ENCODE data around the gene MYO1H. TPM values are rescaled to one million over a fixed set of nuclear protein-coding genes. Genes with fewer than 3 reads are reported as not detected.

The MYO1H gene
- total and polyA plus RNA-seq, 10 donors = 0.05 TPM; not detected in 9

DNA sequence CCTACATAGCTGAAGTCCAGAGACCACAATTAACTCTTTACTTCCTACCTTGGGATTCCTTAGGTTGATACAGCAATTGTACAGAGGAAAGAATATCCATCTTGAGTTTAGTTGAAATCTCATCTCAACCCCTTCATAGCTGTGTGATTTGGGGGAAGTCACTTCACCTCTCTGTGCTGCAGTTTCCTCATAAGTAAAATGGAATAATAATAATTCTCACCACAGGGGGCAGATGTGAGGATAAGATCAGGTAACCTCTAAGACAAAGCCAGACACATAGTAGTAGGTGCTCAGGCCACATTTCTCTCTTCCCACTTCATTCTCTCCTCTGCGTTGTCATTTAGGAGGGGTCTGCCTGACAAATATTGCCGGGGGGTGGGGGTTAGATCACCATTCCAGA lies 45.3 kb upstream of the MYO1H start:
- H3K27ac ChIP-seq = no peak overlapping the region
- no peaks in the 10 kb centered on the region for H3K4me1 ChIP-seq
- no peak overlapping the region for H3K4me3 ChIP-seq
- H3K9me3 ChIP-seq = no peaks in the 10 kb centered on the region
- H3K27me3 ChIP-seq (replicated peaks in 1 of 7) = peaks cover 4 to 60% (median 12%) of the 10 kb centered on the region in 7 donors
- intact Hi-C loops (cut with DNase I; ENCODE audit: low total_unique reads) = no loop called here
- 61 to 85% (median 66%) methylated on average over 2 of the region's 2 CpGs for WGBS, 5 donors
- TF ChIP-seq POLR2A (IDR thresholded peaks at IDR 0.05) (no peak), POLR2AphosphoS5 (IDR thresholded peaks at IDR 0.05) (no peak)
- TF ChIP-seq, protein P1, sequence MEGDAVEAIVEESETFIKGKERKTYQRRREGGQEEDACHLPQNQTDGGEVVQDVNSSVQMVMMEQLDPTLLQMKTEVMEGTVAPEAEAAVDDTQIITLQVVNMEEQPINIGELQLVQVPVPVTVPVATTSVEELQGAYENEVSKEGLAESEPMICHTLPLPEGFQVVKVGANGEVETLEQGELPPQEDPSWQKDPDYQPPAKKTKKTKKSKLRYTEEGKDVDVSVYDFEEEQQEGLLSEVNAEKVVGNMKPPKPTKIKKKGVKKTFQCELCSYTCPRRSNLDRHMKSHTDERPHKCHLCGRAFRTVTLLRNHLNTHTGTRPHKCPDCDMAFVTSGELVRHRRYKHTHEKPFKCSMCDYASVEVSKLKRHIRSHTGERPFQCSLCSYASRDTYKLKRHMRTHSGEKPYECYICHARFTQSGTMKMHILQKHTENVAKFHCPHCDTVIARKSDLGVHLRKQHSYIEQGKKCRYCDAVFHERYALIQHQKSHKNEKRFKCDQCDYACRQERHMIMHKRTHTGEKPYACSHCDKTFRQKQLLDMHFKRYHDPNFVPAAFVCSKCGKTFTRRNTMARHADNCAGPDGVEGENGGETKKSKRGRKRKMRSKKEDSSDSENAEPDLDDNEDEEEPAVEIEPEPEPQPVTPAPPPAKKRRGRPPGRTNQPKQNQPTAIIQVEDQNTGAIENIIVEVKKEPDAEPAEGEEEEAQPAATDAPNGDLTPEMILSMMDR (IDR thresholded peaks at IDR 0.05 in 8 of 11, conservative IDR thresholded peaks at IDR 0.05 in 3 of 11) = no peak
- DNase-seq = no peak
- H3K36me3 ChIP-seq = no peaks in the 10 kb centered on the region

DNA sequence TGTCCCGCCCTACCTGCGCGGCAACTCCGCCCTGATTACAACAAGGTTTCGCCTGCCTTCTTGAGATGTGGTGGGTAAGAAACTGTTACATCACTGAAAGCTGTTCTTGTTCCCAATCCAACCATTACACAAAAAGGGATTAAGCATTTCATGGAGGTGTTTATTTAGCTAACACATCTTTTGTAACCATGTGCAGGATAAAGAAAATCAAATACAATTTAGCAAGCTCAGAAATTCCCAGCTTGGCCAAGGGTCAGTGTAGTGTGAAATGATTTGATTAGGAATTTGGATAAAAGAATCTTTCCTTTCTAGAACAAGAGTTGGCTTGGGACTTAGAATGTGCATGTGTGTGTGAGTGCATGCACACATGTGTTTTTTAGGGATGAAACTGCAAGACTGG lies 44.9 kb upstream of the MYO1H start:
- 70 to 90% (median 81%) methylated on average over 5 of the region's 5 CpGs for WGBS, 5 donors
- Histone ChIP-seq H3K36me3 (no peaks in the 10 kb centered on the region), H3K4me3 (no peak overlapping the region), H3K27me3 (replicated peaks in 1 of 7) (peaks cover 4 to 64% (median 16%) of the 10 kb centered on the region in 7 donors), H3K27ac (no peak overlapping the region), H3K4me1 (no peaks in the 10 kb centered on the region), H3K9me3 (no peaks in the 10 kb centered on the region)
- no peak for DNase-seq
- TF ChIP-seq, protein P1 (IDR thresholded peaks at IDR 0.05 in 8 of 11, conservative IDR thresholded peaks at IDR 0.05 in 3 of 11) = no peak
- TF ChIP-seq POLR2AphosphoS5 (IDR thresholded peaks at IDR 0.05) = no peak
- TF ChIP-seq POLR2A (IDR thresholded peaks at IDR 0.05) = no peak
- intact Hi-C loops (cut with DNase I; ENCODE audit: low total_unique reads) = no loop called here

DNA sequence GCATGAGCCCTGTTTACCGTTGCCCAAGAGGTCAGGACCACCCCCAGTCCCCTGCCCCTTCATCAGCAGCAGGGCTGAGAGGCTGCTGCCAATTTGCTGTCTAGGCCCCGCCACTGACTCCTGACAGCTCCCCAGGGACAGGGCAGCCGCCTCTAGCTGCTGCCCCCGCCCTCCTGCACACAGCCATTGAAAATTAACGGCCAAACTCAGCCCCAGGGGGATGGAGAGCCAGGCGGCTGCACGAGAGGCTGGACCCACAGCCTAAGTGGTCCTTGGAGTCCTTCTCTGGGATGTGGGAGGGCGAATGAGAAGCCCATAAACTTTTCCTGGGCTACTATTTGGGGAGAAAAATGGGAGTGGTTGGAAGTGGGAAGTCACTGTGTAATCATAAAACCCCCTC lies 43.2 kb upstream of the MYO1H start:
- intact Hi-C loops (cut with DNase I; ENCODE audit: low total_unique reads) = no loop called here
- Histone ChIP-seq H3K4me3 (no peak overlapping the region), H3K4me1 (peaks cover 6 to 11% (median 9%) of the 10 kb centered on the region in 6 donors), H3K9me3 (no peaks in the 10 kb centered on the region), H3K27me3 (replicated peaks in 1 of 7) (peaks cover 4 to 81% (median 34%) of the 10 kb centered on the region in 7 donors), H3K27ac (no peak overlapping the region), H3K36me3 (no peaks in the 10 kb centered on the region)
- DNase-seq = no peak
- no peak for TF ChIP-seq POLR2AphosphoS5 (IDR thresholded peaks at IDR 0.05)
- TF ChIP-seq, protein P1 (IDR thresholded peaks at IDR 0.05 in 8 of 11, conservative IDR thresholded peaks at IDR 0.05 in 3 of 11) = no peak
- 39 to 66% (median 40%) methylated on average over 7 to 8 of the region's 8 CpGs for whole genome bisulfite sequencing, 5 donors

DNA sequence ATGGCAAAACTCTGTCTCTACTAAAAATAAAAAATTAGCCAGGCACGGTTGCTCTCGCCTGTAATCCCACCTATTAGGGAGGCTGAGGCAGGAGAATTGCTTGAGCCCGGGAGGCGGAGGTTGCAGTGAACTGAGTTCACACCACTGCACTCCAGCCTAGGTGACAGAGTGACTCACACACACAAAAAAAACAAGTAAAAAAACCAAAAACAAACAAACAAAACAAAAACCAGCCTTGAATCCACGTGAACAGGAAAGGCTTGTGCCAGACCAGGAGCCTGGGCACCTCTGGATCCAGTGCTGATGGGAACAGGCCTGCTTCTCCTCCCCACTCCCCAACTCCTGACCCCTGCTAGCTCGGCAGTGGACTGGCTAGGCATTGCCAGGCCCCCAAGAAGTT lies 42.2 kb upstream of the MYO1H start:
- intact Hi-C loops (cut with DNase I; ENCODE audit: low total_unique reads) = no loop called here
- Histone ChIP-seq H3K27ac (no peak overlapping the region), H3K4me1 (peaks cover 11 to 18% (median 16%) of the 10 kb centered on the region in 6 donors), H3K9me3 (no peaks in the 10 kb centered on the region), H3K4me3 (no peak overlapping the region), H3K36me3 (no peaks in the 10 kb centered on the region), H3K27me3 (replicated peaks in 1 of 7) (peaks cover 4 to 92% (median 42%) of the 10 kb centered on the region in 7 donors)
- TF ChIP-seq POLR2AphosphoS5 (IDR thresholded peaks at IDR 0.05) = no peak
- 74 to 85% (median 75%) methylated on average over 6 of the region's 6 CpGs for WGBS, 5 donors
- DNase-seq = no peak

DNA sequence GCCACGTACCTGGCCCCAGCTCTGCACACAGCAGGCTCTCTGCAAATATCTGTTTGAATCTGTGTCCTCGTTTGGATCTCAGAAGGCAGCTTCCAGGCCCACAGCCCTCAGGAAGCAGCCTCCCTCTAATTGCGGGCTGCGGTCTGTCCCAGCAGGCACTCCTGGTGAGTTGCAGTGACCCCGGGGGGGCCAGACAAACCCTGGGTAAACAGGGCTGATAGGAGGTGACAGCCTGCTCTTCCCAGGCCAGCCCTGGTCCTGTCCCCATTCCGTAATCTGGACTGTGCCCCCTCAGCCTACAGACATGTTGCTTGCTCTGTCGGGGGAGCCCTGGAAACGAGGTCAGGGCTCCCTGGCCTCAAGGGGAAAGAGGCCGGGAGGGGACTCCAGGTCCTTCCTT lies 40.6 kb upstream of the MYO1H start:
- Histone ChIP-seq H3K4me1 (peaks cover 11 to 21% (median 17%) of the 10 kb centered on the region in 6 donors), H3K4me3 (no peak overlapping the region), H3K9me3 (no peaks in the 10 kb centered on the region), H3K27me3 (replicated peaks in 1 of 7) (peaks cover 4 to 99% (median 46%) of the 10 kb centered on the region in 7 donors), H3K36me3 (no peaks in the 10 kb centered on the region), H3K27ac (no peak overlapping the region)
- WGBS, 5 donors = 49 to 64% (median 51%) methylated on average over 6 to 9 of the region's 9 CpGs
- TF ChIP-seq, protein P1 (IDR thresholded peaks at IDR 0.05 in 8 of 11, conservative IDR thresholded peaks at IDR 0.05 in 3 of 11) = no peak
- TF ChIP-seq POLR2AphosphoS5 (IDR thresholded peaks at IDR 0.05) (no peak), POLR2A (IDR thresholded peaks at IDR 0.05) (no peak)
- no peak for DNase-seq
- intact Hi-C loops (cut with DNase I; ENCODE audit: low total_unique reads) = no loop called here

Measured in spleen (tissue), 11 donors.